GM23338 (cell line): Measurements from ENCODE around the gene PKHD1.

Source experiments
- CREB1 ChIP-seq: fragments of 250-450 bp; sonication (Bioruptor Pico); IDR thresholded peaks from 2 replicates; pipeline ENCODE4 v1.5.0; 2020; ENCODE audit warnings: low read depth, mild to moderate bottlenecking, moderate library complexity
- EZH2 ChIP-seq: fragments of 200-600 bp; sonication (generic); IDR thresholded peaks from one replicate; pipeline ENCODE4 v1.8.0; 2017; ENCODE audit warnings: antibody characterized with exemption, mild to moderate bottlenecking, low read depth; ENCODE audit not compliant: unreplicated experiment
- EZH2phosphoT487 ChIP-seq: fragments of 200-600 bp; sonication (generic); IDR thresholded peaks from one replicate; pipeline ENCODE4 v1.8.1; 2018; ENCODE audit warnings: antibody characterized with exemption; ENCODE audit not compliant: unreplicated experiment
- JUNB ChIP-seq: IDR thresholded peaks from one replicate; pipeline ENCODE4 v1.6.1; 2016; ENCODE audit warnings: antibody characterized with exemption; ENCODE audit not compliant: unreplicated experiment
- NANOG ChIP-seq: IDR thresholded peaks from 2 replicates; pipeline ENCODE4 v1.6.1; 2016; ENCODE audit warnings: antibody characterized with exemption, borderline replicate concordance
- POLR2AphosphoS5 ChIP-seq: IDR thresholded peaks from 2 replicates; pipeline ENCODE4 v1.6.1; 2016; ENCODE audit warnings: antibody characterized with exemption, low read depth
- REST ChIP-seq: IDR thresholded peaks from one replicate; pipeline ENCODE4 v1.6.1; 2018; ENCODE audit warnings: antibody characterized with exemption; ENCODE audit not compliant: unreplicated experiment
- STAT1 ChIP-seq: IDR thresholded peaks from one replicate; pipeline ENCODE4 v1.6.1; 2016; ENCODE audit warnings: antibody characterized with exemption; ENCODE audit not compliant: unreplicated experiment
- ZNF114 ChIP-seq: fragments of 250-450 bp; sonication (Bioruptor Pico); IDR thresholded peaks from 2 replicates; pipeline ENCODE4 v1.5.0; 2020; ENCODE audit warnings: mild to moderate bottlenecking, moderate library complexity
- ZNF331 ChIP-seq: fragments of 250-450 bp; sonication (Bioruptor Pico); IDR thresholded peaks from 2 replicates; pipeline ENCODE4 v1.5.0; 2020; ENCODE audit warnings: low read depth, mild to moderate bottlenecking, moderate library complexity
- ZNF462 ChIP-seq: fragments of 250-450 bp; sonication (Bioruptor Pico); IDR thresholded peaks from 2 replicates; pipeline ENCODE4 v1.5.0; 2020; ENCODE audit warnings: mild to moderate bottlenecking, moderate library complexity
- TF ChIP-seq, protein P1 (sequence below), 2 experiments: fragments of 200-600 bp in 1 of 2; sonication (generic) in 1 of 2; conservative IDR thresholded peaks; 2 replicates each; pipeline versions ENCODE4 v1.5.1 to v1.6.1; 2016 to 2017; ENCODE audit warnings: antibody characterized with exemption in 2 of 2, low read depth in 2 of 2, mild to moderate bottlenecking in 2 of 2, moderate library complexity in 1 of 2
- TF ChIP-seq, protein P2 (sequence below): IDR thresholded peaks from 2 replicates; pipeline ENCODE4 v1.6.1; 2016; ENCODE audit warnings: antibody characterized with exemption

DNA sequence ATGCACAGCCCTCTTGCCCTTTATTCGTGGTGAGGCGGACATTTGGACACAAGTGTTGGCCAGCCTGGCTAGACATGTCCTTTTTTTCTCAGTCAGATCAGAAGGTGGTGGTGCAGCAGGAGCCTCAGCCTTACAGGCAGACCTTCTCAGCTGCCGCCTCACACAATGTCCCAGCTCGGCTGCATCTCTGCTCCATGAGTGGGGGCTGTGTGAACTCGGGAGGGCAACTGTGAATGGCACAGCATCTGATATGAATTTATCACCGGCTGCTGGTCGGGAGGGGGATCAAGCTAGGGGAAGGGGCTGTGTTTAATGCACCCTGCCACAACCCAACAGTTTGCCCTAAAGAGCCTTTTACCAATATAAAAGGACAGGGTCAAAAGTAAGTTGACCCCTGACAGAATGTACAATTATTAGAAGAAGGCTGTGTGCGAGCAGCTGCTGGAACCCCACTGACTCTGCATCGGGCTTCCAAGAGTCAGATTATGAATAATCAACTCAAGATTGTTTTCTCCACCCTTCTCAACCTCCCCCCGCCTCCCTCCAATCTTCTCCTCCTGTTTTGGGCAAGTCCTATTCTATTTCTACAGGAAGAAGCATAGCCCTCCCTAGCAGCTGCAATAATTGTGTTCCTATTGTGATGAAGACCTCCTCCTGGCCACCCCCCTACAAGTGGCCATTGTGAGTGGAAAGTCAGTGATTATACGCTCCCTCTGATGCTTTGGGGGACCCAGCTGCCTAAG lies 245.2 kb downstream of the PKHD1 start:
- no peak for TF ChIP-seq POLR2AphosphoS5
- no peak for TF ChIP-seq EZH2
- TF ChIP-seq, protein P1, sequence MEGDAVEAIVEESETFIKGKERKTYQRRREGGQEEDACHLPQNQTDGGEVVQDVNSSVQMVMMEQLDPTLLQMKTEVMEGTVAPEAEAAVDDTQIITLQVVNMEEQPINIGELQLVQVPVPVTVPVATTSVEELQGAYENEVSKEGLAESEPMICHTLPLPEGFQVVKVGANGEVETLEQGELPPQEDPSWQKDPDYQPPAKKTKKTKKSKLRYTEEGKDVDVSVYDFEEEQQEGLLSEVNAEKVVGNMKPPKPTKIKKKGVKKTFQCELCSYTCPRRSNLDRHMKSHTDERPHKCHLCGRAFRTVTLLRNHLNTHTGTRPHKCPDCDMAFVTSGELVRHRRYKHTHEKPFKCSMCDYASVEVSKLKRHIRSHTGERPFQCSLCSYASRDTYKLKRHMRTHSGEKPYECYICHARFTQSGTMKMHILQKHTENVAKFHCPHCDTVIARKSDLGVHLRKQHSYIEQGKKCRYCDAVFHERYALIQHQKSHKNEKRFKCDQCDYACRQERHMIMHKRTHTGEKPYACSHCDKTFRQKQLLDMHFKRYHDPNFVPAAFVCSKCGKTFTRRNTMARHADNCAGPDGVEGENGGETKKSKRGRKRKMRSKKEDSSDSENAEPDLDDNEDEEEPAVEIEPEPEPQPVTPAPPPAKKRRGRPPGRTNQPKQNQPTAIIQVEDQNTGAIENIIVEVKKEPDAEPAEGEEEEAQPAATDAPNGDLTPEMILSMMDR (conservative IDR thresholded peaks at IDR 0.05; ENCODE audit: low read depth in 2 of 2) = no peak
- TF ChIP-seq EZH2phosphoT487 = no peak
- no peak for TF ChIP-seq REST
- TF ChIP-seq STAT1 = no peak
- no peak for TF ChIP-seq ZNF331
- TF ChIP-seq, protein P2, sequence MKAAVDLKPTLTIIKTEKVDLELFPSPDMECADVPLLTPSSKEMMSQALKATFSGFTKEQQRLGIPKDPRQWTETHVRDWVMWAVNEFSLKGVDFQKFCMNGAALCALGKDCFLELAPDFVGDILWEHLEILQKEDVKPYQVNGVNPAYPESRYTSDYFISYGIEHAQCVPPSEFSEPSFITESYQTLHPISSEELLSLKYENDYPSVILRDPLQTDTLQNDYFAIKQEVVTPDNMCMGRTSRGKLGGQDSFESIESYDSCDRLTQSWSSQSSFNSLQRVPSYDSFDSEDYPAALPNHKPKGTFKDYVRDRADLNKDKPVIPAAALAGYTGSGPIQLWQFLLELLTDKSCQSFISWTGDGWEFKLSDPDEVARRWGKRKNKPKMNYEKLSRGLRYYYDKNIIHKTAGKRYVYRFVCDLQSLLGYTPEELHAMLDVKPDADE = no peak
- no peak for TF ChIP-seq ZNF114 (CRISPR knock-in tag)
- TF ChIP-seq JUNB = no peak
- no peak for TF ChIP-seq CREB1 (CRISPR knock-in tag)
- TF ChIP-seq NANOG = no peak
- no peak for TF ChIP-seq ZNF462 (CRISPR knock-in tag)
